ENCODE measurements around the gene CYTIP.

DNA sequence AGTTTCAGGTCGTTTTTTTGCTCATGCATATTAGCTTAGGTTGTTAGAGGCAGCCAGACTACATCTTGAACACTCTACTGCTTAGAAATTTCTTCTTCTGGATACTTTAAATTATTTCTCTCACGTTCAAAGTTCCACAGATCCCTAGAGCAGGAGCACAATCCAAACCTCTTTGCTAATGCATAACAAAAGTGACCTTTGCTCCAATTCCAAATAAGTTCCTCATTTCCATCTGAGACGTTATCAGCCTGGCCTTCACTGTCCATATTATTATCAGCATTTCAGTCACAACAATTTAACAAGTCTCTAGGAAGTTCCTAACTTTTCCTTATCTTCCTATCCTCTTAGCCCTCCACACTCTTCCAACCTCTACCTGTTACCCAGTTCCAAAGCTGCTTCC is 67.8 kb downstream of the CYTIP start:
- TF ChIP-seq, protein P1, sequence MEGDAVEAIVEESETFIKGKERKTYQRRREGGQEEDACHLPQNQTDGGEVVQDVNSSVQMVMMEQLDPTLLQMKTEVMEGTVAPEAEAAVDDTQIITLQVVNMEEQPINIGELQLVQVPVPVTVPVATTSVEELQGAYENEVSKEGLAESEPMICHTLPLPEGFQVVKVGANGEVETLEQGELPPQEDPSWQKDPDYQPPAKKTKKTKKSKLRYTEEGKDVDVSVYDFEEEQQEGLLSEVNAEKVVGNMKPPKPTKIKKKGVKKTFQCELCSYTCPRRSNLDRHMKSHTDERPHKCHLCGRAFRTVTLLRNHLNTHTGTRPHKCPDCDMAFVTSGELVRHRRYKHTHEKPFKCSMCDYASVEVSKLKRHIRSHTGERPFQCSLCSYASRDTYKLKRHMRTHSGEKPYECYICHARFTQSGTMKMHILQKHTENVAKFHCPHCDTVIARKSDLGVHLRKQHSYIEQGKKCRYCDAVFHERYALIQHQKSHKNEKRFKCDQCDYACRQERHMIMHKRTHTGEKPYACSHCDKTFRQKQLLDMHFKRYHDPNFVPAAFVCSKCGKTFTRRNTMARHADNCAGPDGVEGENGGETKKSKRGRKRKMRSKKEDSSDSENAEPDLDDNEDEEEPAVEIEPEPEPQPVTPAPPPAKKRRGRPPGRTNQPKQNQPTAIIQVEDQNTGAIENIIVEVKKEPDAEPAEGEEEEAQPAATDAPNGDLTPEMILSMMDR (IDR thresholded peaks at IDR 0.05), result no peak
- TF ChIP-seq POLR2A (IDR thresholded peaks at IDR 0.05; ENCODE audit: low read depth), result no peak
- no peak for TF ChIP-seq EP300 (IDR thresholded peaks at IDR 0.05)
- no peak for TF ChIP-seq POLR2AphosphoS5 (IDR thresholded peaks at IDR 0.05)
